ENCODE measurements around the gene CD248.
"Not testable (repeated sequence)": the region's sequence is repeated elsewhere in the genome, so short reads cannot be mapped to it uniquely, and the experiment has no call there.

Gene CD248, protein sequence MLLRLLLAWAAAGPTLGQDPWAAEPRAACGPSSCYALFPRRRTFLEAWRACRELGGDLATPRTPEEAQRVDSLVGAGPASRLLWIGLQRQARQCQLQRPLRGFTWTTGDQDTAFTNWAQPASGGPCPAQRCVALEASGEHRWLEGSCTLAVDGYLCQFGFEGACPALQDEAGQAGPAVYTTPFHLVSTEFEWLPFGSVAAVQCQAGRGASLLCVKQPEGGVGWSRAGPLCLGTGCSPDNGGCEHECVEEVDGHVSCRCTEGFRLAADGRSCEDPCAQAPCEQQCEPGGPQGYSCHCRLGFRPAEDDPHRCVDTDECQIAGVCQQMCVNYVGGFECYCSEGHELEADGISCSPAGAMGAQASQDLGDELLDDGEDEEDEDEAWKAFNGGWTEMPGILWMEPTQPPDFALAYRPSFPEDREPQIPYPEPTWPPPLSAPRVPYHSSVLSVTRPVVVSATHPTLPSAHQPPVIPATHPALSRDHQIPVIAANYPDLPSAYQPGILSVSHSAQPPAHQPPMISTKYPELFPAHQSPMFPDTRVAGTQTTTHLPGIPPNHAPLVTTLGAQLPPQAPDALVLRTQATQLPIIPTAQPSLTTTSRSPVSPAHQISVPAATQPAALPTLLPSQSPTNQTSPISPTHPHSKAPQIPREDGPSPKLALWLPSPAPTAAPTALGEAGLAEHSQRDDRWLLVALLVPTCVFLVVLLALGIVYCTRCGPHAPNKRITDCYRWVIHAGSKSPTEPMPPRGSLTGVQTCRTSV

DNA sequence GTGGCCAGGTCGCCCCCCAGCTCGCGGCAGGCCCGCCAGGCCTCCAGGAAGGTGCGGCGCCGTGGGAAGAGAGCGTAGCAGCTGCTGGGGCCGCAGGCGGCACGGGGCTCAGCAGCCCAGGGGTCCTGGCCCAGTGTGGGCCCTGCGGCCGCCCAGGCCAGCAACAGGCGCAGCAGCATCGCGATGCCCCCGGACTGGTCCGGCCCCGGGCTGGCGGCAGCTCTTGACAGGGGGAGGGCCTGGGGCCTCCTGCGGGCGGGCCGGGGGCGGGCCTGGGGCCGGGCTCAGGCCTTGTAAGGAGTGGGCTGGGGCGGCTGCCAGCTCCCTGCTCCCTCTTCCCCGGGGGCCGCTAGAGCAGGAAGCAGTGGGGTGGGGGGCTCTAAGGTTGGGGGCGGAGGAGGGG lies at the start of gene CD248:
Gene CD248, minus strand, starts transcription at position 196 of the 403 bp plus-strand sequence. Its CDS starts 17 bp downstream, at position 179.
- no peak for FAIRE-seq

DNA sequence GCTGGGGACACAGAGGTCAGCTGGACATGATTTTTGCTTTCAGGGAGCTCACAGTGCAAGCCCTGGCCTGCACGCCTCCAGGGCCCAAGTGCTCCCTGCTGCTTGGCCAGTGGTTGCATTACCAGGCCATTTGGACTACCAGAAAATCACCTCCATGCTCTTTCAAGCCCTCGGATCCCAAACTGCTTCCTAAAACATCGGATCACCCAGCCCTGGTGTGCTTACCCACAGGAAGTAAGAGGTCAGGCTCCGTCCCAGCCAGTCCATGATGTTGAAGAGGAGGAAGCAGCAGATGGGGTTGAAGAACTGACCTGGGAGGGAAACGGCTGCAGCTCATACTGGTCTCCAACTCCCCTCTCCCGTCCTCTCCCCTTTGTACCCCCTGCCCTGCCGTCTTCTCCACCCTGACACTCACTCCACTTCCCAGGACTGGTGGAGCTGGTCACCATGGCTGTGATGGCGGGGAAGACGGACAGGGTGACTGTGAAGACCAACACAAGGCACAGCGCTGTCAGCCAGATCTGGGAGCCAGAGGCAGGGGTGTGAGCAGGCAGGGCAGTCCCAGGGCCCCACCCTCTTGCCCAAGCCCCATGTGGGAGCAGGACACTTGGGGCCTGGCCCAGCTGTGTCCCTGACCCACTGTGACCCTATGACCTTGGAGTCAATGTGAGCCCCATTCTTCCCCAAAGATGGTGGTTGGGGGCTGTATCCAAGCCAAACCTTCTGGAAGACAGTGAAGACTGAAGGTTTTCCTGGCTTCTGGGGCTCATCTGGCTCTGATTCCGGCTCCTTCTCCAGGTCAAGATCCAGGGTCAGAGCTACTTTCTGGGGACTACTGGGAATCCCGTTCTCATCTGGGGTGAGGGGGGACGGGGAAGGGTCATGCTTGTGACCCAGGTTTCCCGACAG lies 49.1 kb upstream of the CD248 start:
- no peak for FAIRE-seq

DNA sequence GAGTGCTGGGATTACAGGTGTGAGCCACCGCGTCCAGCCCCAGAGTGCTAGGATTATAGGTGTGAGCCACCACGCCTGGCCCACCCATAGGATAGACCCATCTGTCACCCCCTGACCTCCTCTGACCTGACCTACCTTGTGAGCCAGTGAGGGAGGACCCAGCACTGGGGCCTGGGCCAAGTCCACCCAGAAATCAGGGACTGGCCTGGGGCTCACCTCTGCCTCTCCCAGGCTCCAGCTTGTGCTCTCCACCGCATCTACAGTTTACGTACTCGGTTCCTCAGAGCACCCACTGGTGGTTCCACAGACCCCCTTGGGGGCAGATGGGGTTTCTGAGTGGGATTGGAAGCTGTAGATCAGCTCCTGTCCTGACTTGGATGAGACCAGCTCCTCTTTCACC lies 48.3 kb upstream of the CD248 start:
- no peak for FAIRE-seq

DNA sequence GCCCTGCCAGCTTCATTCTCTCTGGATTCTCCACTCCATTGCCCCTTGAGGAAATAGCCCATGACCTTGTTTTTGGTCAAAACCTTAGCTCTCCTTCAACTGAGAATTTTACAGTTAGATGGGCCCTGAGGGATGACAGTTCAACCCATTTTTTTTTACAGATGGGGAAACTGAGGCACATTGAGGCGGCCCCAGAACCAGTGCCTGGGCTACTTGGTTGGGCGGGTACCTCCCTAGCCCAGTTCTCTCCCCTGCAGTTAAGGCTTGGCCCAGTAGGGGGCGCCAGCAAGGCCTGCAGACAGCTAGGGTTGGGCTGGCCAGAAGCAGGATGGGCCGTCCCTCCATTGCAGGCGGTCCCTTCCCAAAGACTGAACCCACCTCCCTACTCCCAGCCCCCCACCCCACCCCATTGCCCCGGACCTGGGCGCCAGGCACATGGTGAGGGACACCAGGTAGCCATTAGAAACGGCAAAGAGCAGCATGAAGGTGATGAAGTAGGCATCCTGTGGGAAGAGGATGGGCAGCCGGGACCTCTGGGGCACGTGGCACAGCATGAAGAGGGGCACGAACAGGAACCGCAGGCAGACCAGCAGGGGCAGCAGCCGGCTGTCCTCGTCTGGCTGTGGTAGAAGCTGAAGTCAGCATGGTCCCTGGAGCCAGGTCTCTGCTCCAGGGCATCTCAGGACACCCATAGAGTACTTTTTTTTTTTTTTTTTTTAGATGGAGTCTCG lies 47.1 kb upstream of the CD248 start:
- FAIRE-seq = no peak

DNA sequence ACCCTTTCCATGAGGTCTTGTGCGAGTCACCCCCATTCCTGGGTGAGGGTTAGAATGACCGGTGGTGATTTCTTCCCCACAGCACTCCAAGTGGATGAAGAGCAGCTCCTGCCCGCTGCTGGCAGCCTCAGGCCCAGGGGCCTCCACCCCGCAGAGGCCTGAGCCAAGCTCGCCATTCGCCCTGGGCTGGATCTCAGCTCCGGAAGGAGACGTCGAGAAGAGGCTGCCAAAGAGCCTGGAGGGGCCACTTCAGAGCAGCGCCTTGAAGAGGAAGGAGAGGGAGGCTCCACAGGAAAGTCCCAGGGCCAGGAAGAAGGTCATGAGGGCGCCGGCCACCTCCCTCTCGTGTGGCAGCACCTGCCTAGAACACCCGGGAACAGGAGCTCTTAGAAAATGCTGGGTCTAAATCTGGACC lies 46.4 kb upstream of the CD248 start:
- FAIRE-seq = no peak

DNA sequence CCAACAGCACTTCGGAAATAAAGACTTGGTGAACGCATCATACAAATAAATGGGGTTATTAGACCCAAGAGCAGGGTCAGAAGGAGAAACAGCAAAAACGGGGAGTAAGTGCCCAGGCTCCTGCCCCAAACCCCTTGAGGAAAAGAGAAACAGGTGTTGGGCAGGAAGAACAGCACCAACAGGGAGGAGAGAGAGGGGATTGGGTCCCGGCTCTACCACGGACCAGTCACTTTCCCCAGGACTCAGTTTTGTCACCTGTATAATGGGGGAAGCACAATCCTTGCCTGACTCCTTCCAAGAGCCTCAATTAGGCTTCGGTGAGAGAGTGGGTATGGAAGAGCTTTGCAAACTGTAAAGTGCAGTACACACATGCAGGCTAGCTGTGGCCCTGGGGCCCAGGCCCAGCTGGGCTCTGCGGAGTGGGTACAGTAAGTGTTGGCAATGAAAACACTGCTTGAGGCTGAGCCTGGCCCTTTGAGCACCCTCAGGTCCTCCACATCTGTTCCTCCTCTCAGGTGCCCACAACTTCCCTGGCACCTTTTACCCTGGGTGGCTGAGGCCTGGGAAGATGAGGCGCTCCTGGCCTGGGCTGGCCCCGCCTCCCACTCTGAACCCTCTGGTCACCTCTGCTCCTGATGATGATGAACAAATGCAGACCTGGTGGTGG lies 45.8 kb upstream of the CD248 start:
- no peak for FAIRE-seq

DNA sequence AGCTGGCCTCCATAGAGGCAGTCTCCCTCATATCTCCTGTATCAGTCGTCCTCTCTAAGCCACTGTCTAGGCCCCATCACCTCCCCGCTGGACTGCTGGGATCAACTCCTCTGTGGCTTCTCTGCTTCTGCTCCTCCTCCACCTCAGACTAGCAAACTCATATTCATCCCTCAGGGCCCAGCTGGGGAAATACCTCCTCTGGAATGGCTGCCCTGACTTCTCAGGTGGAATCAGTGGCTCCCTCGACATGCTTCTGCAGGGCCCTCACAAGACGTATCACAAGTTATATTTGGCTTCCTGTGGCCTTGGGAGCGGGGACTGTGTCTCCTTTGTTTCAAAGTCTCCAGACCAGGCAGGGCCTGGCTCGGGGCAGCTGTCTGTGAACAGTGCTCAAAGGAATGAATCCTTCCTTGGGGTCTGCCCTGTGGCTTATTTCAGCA lies 44.7 kb upstream of the CD248 start:
- no peak for FAIRE-seq

DNA sequence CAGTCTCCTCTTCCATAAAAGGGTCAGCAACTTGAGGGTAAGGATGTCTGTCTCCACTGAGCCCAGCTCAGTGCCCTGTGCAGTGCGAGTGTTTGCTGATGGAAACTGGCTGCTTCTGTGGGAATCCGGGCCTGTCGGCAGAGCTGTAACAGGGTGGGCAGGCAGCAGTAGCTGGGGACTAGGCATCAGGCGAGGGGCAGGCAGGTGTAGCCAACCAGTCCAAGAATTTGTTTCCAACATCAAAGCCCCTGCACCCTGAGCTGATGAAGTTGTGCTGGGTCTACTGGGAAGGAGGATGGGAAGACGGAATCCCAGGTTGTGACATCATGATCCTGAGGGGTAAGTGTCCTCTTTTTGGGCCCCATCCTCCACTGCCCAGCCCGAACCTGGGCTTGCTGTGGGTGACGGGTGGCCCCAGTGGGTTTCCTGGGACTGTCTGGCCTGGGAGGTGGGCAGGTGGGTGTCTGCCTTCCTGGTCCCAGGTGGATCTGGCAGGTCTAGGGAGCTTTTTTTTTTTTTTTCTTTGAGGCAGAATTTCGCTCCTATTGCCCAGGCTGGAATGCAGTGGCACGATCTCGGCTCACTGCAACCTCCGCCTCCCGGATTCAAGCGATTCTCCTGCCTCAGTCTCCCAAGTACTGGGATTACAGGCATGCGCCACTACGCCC lies 43.7 kb upstream of the CD248 start:
- FAIRE-seq = no peak

DNA sequence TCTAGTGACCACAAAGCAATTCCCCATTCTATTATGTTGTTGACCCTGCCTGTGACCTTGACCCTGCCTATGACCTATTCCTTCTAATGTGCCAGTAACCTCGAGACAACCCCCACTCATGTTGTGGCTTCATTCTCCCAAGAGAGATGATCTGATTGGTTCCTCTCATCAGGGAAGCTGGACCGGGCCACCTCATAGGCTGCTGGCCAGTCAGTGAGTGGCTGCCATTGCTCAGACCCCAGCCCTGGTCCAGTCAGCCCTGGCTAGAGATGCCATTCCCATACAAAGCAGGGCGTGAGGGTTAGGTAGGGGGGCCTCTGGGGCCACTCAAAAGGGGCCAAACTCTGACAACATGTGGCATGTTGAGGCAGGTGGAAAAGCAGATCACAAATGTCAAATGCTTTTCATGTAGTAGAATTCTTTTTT lies 42.8 kb upstream of the CD248 start:
- no peak for FAIRE-seq

DNA sequence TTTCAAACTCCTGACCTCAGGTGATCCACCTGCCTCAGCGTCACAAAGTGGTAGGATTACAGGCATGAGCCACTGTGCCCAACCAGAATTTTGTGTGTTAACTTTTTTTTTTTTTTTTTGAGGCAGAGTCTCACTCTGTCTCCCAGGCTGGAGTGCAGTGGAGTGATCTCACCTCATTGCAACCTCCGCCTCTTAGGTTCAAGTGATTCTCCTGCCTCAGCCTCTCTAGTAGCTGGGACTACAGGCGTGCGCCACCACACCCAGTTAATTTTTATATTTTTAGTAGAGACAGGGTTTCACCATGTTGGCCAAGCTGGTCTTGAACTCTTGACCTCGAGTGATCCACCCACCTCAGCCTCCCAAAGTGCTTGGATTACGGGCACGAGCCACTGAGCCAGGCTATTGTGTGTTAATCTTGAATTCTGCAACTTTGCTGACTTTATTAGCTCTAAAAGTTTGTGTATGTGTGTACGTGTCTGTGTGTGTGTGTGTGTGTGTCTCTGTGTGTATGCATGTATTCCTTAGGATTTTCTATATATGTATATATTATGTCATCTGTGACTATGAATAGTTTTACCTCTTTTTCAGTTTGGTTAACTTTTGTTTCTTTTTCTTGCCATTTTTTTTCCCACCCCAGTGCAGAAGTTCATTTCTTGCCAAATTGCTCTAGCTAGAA lies 33.9 kb upstream of the CD248 start:
- FAIRE-seq = not testable (repeated sequence)

DNA sequence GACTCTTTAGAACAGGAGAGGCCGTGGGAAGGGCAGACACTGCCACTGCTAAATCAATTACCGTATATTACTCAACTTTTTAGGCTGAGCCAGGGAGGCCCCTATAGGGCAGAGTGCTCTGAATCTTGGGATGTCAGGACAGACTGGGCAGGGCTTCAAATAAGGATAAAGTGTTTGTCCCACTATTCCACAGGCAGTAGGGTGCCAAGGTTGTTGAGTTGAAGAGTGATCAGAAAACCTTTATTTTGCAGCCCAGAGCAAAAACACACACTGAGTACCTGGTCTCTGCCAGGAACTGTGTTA lies 32.2 kb upstream of the CD248 start:
- no peak for FAIRE-seq

DNA sequence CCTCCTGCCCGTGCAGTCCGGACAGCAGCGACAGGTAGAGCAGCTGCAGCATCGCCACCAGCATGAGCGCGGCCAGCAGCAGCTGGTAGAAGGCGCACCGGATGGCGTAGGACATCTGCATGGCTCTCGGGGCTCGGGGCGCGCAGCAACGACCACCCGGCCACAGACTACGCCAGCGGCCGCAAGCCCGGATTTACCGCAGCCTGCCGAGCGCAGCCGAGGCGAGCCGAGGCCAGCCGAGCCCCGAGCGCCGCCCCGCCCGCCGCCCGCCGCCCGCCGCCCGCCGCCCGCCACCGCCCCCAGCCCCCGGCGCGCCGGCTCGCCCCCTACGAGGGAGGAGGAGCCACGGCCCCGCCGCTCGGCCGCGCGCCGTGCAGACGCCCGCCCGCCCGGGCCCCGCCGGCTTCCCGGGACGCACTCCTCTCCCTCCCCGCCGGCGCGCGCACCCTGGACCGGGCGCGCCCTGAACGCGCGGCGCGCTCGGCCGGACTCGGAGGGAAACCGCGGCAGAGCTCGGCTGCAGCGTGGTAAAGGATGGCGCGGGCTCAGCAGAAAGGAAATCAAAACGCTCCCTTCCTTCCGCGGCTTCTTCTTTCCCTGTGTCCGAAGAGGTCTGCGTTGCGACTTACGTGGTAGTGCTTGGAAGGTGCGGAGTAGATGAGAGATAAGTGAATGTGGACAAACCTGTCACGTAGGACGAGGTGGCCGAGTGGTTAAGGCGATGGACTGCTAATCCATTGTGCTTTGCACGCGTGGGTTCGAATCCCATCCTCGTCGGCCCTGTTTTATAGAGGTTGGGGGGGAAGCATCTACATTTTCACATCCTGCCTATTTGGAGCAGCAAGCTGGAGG lies 30.8 kb upstream of the CD248 start, which contains the start of gene B4GAT1:
Gene B4GAT1, minus strand, starts transcription at position 205 of the 852 bp plus-strand sequence. Its CDS starts 84 bp downstream, at position 121.
- FAIRE-seq = no peak

DNA sequence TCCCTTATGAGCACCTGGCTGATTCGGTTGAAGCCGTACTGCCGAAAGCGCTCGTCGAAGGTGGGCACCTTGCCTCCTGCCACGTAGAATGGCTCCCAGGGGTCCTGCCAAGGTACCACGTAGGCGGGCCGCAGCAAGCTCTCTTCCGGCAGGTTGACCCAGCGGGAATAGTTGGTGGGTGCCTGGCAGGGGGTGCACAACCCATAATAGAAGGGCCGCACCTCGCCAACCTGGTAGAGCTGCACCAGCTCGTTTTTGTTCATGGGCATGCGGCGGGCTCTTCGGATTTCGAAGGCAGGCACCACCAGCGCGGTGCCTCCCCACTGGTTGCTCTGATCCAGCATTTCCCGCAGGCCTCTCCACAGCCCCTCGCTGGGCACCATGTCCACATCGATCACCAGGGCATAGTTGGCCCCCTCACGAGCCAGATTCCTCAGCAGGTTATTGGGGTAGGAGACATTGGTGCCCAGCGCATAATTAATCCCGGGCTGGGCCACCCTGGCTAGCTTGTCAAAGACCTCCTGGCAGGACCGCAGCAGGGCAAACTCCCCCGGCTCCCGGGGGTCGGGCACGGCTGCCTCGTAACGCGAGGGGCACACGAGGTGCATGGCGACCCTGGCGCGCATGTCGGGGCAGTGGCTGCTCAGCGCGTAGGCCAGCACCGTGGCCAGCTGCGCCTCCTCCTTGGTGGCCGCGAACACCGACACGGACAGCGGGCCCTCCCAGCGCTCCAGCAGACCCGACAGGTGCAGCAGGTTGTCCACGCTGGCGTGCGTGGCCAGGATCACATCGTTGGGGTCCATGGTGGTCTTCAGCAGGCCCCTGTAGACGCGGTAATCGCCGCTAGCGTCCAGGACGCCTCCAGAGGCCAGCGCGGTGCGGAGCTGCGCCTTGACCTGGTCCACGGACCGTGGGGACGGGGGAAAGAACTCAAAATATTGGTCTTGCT lies 29.9 kb upstream of the CD248 start:
- FAIRE-seq = no peak

DNA sequence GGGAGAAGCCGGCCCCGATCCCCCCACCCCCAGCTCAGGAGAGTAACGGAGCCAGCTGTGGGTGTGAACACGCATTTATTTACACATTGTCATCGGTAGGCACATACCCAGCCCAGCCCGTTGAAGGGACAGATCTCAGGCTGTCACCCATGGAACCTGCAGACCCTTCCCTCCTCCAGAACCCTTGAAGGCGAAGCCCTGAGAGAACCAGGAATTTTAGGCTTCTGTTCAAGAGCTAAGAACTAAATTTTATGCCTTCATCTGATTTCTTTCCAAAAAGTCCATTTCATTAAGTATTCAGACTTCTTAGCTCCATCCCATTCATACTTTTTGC lies 28.4 kb upstream of the CD248 start:
- FAIRE-seq = no peak

DNA sequence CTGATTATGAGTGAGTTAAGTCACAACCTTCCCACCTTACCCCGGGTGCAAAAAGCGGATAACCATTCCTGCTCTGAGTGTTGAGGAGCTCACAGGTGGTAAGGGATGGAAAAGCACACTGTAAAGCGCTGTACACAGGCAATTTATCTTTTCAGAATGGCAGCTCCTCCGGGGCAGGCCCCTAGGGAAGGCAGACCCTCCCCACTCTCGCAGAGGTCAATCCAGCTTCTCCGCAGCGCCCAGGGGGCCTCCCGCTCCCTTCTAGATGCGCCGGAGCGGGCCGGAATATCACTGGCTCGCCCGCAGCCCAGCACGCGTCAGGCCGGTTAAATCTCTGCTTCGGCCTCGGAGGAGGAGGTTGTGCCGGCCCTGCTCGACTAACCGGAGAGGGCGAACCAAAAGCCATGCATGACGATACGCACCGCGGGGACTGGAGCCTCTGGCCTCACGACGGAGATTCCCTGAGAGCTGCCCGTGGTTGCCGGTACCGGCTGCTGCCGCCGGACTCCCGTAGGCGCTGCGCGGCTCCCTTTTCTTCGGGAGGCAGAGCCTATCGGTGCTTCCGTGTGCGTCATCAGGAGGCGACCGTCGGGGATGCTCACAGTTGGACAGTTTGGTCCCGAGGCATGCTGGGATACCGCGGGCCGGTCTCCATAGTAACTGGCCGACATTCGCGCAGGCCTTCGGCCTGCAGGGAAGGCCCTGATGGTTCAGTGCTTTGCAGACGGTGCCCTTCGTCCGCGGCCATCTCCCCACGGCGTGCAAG lies 27.9 kb upstream of the CD248 start, which contains the start of gene BRMS1:
Gene BRMS1, minus strand, starts transcription at position 555 of the 766 bp plus-strand sequence. CDS start 2,870 bp downstream, outside the sequence.
- no peak for FAIRE-seq

DNA sequence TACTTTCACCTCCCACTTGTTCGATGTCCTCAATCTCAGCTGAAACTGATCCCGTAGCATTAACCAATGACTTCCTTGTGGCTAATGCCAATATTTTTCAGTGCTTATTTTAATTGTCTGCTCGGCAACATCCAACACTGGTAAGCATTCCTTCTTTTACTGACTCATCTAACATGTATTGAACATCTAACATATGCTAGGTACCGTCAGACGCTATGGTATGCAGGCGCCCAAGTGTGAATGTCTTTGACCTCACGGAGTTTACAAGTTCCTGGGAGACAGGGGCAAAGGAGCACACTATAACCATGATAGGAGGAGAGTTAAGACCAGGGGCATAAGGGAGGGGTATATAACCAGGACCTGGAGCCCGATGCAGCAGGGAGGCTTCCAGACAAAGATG lies 26.3 kb upstream of the CD248 start:
- no peak for FAIRE-seq

DNA sequence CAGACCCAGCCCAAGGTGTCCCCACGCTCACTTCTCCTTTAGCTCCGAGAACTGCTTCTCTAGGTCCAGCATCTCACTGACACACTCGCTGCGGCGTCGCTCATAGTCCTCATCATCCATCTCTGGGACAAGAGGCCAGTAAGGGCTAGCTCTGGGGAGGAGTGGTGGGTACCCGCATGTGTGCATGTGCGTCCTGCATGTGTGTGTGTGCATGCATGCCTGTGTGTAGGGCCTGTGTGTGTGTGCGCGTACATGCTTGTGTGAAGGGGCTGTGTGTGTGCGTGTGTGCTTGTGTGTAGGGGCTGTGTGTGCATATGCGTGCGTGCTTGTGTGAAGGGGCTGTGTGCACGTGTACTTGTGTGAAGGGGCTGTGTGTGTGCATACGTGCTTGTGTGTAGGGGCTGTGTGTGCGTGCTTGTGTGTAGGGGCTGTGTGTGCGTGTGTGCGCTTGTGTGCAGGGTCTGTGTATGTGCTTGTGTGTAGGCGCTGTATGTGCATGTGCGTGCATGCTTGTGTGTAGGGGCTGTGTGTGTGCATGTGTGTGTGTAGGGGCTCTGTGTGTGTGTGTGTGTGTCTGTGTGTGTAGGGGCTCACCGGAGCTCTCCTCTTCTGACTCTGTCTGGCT lies 24.8 kb upstream of the CD248 start:
- no peak for FAIRE-seq
